GM18511 (cell line): Measurements from ENCODE around the gene PLXNA1.

Source experiments
- ATAC-seq: cut with Tn5 transposase; IDR thresholded peaks from one replicate; pipeline ENCODE4 v1.9.1; 2021; ENCODE audit warnings: mild to moderate bottlenecking, moderate library complexity; ENCODE audit not compliant: unreplicated experiment

PLXNA1 gene

GRCh38 chr3:126999383-126999782 lies 16.5 kb downstream of the PLXNA1 start:
- ATAC-seq = no peak

GRCh38 chr3:127000119-127000518 lies 17.2 kb downstream of the PLXNA1 start:
- ATAC-seq = no peak

GRCh38 chr3:127000761-127001160 lies 17.8 kb downstream of the PLXNA1 start:
- no peak for ATAC-seq

GRCh38 chr3:127001486-127002194 lies 18.7 kb downstream of the PLXNA1 start:
- no peak for ATAC-seq

- ATAC-seq = no peak
These were observed 19.6 kb downstream of the PLXNA1 start for GRCh38 chr3:127002195-127003174.

- ATAC-seq = no peak
These were observed 20.2 kb downstream of the PLXNA1 start for GRCh38 chr3:127003175-127003555.

- ATAC-seq = no peak
These were observed 20.8 kb downstream of the PLXNA1 start for GRCh38 chr3:127003601-127004280.

- ATAC-seq = no peak
These were observed 21.9 kb downstream of the PLXNA1 start for GRCh38 chr3:127004641-127005397.

- ATAC-seq = no peak
These were observed 23.1 kb downstream of the PLXNA1 start for GRCh38 chr3:127005864-127006500.

- no peak for ATAC-seq
These were observed 24.0 kb downstream of the PLXNA1 start for GRCh38 chr3:127006781-127007436.

GRCh38 chr3:127008236-127008635 lies 25.3 kb downstream of the PLXNA1 start:
- no peak for ATAC-seq

GRCh38 chr3:127009531-127009930 lies 26.6 kb downstream of the PLXNA1 start:
- no peak for ATAC-seq

- ATAC-seq = no peak
These were observed 28.5 kb downstream of the PLXNA1 start for GRCh38 chr3:127011270-127011992.

- ATAC-seq = no peak
These were observed 29.2 kb downstream of the PLXNA1 start for GRCh38 chr3:127012091-127012490.

GRCh38 chr3:127013181-127013580 lies 30.3 kb downstream of the PLXNA1 start:
- no peak for ATAC-seq

GRCh38 chr3:127013758-127014535 lies 31.0 kb downstream of the PLXNA1 start:
- ATAC-seq = no peak

GRCh38 chr3:127014536-127015281 lies 31.8 kb downstream of the PLXNA1 start:
- peak; percentile 48 for ATAC-seq
